ENCODE results near the gene POLE. TPM values are rescaled to one million over a fixed set of nuclear protein-coding genes. Genes with fewer than 3 reads are reported as not detected.

Gene POLE
- polyA plus RNA-seq, 1 of the 3 experiments (the other 2 are of a cell fraction): 20.1 TPM

GRCh38 chr12:132677492-132677891 is 9.7 kb downstream of the POLE start:
- DNase-seq: no peak
- H3K9me2 ChIP-seq: no peaks in the 10 kb centered on the region
- no peaks in the 10 kb centered on the region for H3F3A ChIP-seq (replicated peaks; ENCODE audit: insufficient read depth)
- no peak overlapping the region for H2AFZ ChIP-seq (ENCODE audit: low read depth)
- no peaks in the 10 kb centered on the region for H3K27me3 ChIP-seq (ENCODE audit: insufficient read depth)
- peaks cover 18% of the 10 kb centered on the region; the same call in 1 of the 2 replicates for H4K20me1 ChIP-seq (ENCODE audit: insufficient read depth)
- peaks cover 13 to 44% of the 10 kb centered on the region in 2 experiments for H3K36me3 ChIP-seq (replicated peaks in 1 of 2; ENCODE audit: control insufficient read depth in 1 of 2, insufficient read depth in 2 of 2, low read length in 1 of 2)
- H3K9ac ChIP-seq: no peak overlapping the region
- H3K4me1 ChIP-seq (ENCODE audit: control insufficient read depth in 1 of 2, insufficient read depth in 2 of 2, low read depth in 1 of 2, low read length in 1 of 2): no peaks in the 10 kb centered on the region
- WGBS (ENCODE audit: low lambda C conversion rate): 92% methylated on average over 9 of the region's 9 CpGs
- peaks cover 36% of the 10 kb centered on the region for H3K79me2 ChIP-seq (ENCODE audit: insufficient read depth)
- H3K4me3 ChIP-seq (ENCODE audit: low read depth in 2 of 2, low read length in 1 of 2): no peak overlapping the region
- POLR2A ChIA-PET: no interaction called here
- no peak overlapping the region for H3K27ac ChIP-seq (ENCODE audit: low read depth in 2 of 2, low read length in 1 of 2)
- no peak for TF ChIP-seq TEAD4 (IDR thresholded peaks at IDR 0.05; ENCODE audit: borderline replicate concordance, insufficient read depth)
- no peak for TF ChIP-seq GATA2 (CRISPR knock-in tag; IDR thresholded peaks at IDR 0.05)
- CTCF ChIA-PET: interaction anchor here (1.2 kb wide), 1 partner anchor 26 kb away, joined by 4 read pairs; no protein-coding TSS in a partner anchor
- no peak overlapping the region for H3K4me2 ChIP-seq
- H3K9me3 ChIP-seq: no peaks in the 10 kb centered on the region

- H2AFZ ChIP-seq (ENCODE audit: low read depth): no peak overlapping the region
- H3K4me2 ChIP-seq: no peak overlapping the region
- no peak for DNase-seq
- H3K9me3 ChIP-seq: no peaks in the 10 kb centered on the region
- H3K79me2 ChIP-seq (ENCODE audit: insufficient read depth): peaks cover 23% of the 10 kb centered on the region
- H4K20me1 ChIP-seq (ENCODE audit: insufficient read depth): peaks cover 12% of the 10 kb centered on the region; the same call in 1 of the 2 replicates
- no peaks in the 10 kb centered on the region for H3K9me2 ChIP-seq
- ChIA-PET POLR2A (no interaction called here), CTCF (interaction anchor here (1.0 kb wide), 2 partner anchors 11 to 92 kb away, joined by 3 read pairs; no protein-coding TSS in a partner anchor)
- H3K4me1 ChIP-seq (ENCODE audit: control insufficient read depth in 1 of 2, insufficient read depth in 2 of 2, low read depth in 1 of 2, low read length in 1 of 2): no peaks in the 10 kb centered on the region
- no peak overlapping the region for H3K9ac ChIP-seq
- H3K4me3 ChIP-seq (ENCODE audit: low read depth in 2 of 2, low read length in 1 of 2): no peak overlapping the region
- H3K36me3 ChIP-seq (replicated peaks in 1 of 2; ENCODE audit: control insufficient read depth in 1 of 2, insufficient read depth in 2 of 2, low read length in 1 of 2): peaks cover 13 to 54% of the 10 kb centered on the region in 2 experiments
- no peaks in the 10 kb centered on the region for H3F3A ChIP-seq (replicated peaks; ENCODE audit: insufficient read depth)
- H3K27ac ChIP-seq (ENCODE audit: low read depth in 2 of 2, low read length in 1 of 2): no peak overlapping the region
- 97% methylated on average over 14 of the region's 14 CpGs for WGBS (ENCODE audit: low lambda C conversion rate)
- TF ChIP-seq REST (IDR thresholded peaks at IDR 0.05; ENCODE audit: low read depth, low read length): no peak
- TF ChIP-seq GABPA (IDR thresholded peaks at IDR 0.05; ENCODE audit: low read depth): no peak
- no peak for TF ChIP-seq SIN3A (IDR thresholded peaks at IDR 0.05; ENCODE audit: borderline replicate concordance, low read depth, low read length)
- TF ChIP-seq TEAD4 (IDR thresholded peaks at IDR 0.05; ENCODE audit: borderline replicate concordance, insufficient read depth): no peak
- TF ChIP-seq MAX (IDR thresholded peaks at IDR 0.05; ENCODE audit: low read depth): no peak
- no peak for TF ChIP-seq GATA2 (CRISPR knock-in tag; IDR thresholded peaks at IDR 0.05)
- H3K27me3 ChIP-seq (ENCODE audit: insufficient read depth): no peaks in the 10 kb centered on the region
Observed at GRCh38 chr12:132675757-132676432, 11.2 kb downstream of the POLE start.

All from SK-N-SH (cell line).